ENCODE results near the gene EML5. TPM values are rescaled to one million over a fixed set of nuclear protein-coding genes. Genes with fewer than 3 reads are reported as not detected.
A peak's percentile ranks its signal among the peaks of the same experiment; 100 is the strongest.

Gene EML5
- total and polyA plus RNA-seq, 2 experiments from 2014 or later = 0.18 to 1.6 TPM

- no peaks in the 10 kb centered on the region for H3K27me3 ChIP-seq (ENCODE audit: insufficient read depth)
- no peaks in the 10 kb centered on the region for H3K36me3 Mint-ChIP-seq (ENCODE audit: low read depth)
- peak; percentile 39; the same call in 2 of the 3 replicates for ATAC-seq
- H3K27ac Mint-ChIP-seq = no peak overlapping the region
- H3K4me3 Mint-ChIP-seq = no peak overlapping the region
- no peaks in the 10 kb centered on the region for H3F3A ChIP-seq (replicated peaks; ENCODE audit: low read depth)
- H3K27ac ChIP-seq (ENCODE audit: low read depth) = no peak overlapping the region
- no peaks in the 10 kb centered on the region for H3K4me1 ChIP-seq (ENCODE audit: insufficient read depth)
- peaks cover 3% of the 10 kb centered on the region; the same call in 1 of the 3 replicates for H3K9me3 Mint-ChIP-seq
- H3K27me3 Mint-ChIP-seq (ENCODE audit: insufficient read depth, low read depth, poor library complexity) = peaks cover 12% of the 10 kb centered on the region
- DNase-seq (ENCODE audit: low spot score) = peak; percentile 18
- H3K4me2 ChIP-seq = no peak overlapping the region
- H3K9me2 ChIP-seq (ENCODE audit: insufficient read depth) = no peaks in the 10 kb centered on the region
- H3K4me3 ChIP-seq = no peak overlapping the region
- no peaks in the 10 kb centered on the region for H3K36me3 ChIP-seq (ENCODE audit: insufficient read depth)
- no peaks in the 10 kb centered on the region for H3K4me1 Mint-ChIP-seq
- no peaks in the 10 kb centered on the region for H3K79me2 ChIP-seq (replicated peaks; ENCODE audit: insufficient read depth)
- H4K20me1 ChIP-seq (replicated peaks; ENCODE audit: insufficient read depth) = no peaks in the 10 kb centered on the region
- peak overlapping the region; percentile 53; the same call in 1 of the 2 replicates for H2AFZ ChIP-seq
- TF ChIP-seq EZH2phosphoT487 (IDR thresholded peaks at IDR 0.05; ENCODE audit: unreplicated experiment) (no peak), ZNF114 (CRISPR knock-in tag; IDR thresholded peaks at IDR 0.05) (no peak), CREB1 (CRISPR knock-in tag; IDR thresholded peaks at IDR 0.05; ENCODE audit: low read depth) (no peak), EZH2 (IDR thresholded peaks at IDR 0.05; ENCODE audit: low read depth, unreplicated experiment) (no peak), REST (IDR thresholded peaks at IDR 0.05; ENCODE audit: unreplicated experiment) (no peak), ZNF331 (CRISPR knock-in tag; IDR thresholded peaks at IDR 0.05; ENCODE audit: low read depth) (no peak), NANOG (IDR thresholded peaks at IDR 0.05; ENCODE audit: borderline replicate concordance) (no peak), POLR2AphosphoS5 (IDR thresholded peaks at IDR 0.05; ENCODE audit: low read depth) (no peak), ZNF462 (CRISPR knock-in tag; IDR thresholded peaks at IDR 0.05) (no peak), STAT1 (IDR thresholded peaks at IDR 0.05; ENCODE audit: unreplicated experiment) (no peak), CTCF (conservative IDR thresholded peaks at IDR 0.05; ENCODE audit: low read depth in 2 of 2) (no peak), JUNB (IDR thresholded peaks at IDR 0.05; ENCODE audit: unreplicated experiment) (no peak), ETS1 (IDR thresholded peaks at IDR 0.05) (no peak)
Measured at GRCh38 chr14:88802596-88802995, 9.8 kb upstream of the EML5 start.

Measured in GM23338 (cell line).